ENCODE results near the gene B3GNT5. TPM values are rescaled to one million over a fixed set of nuclear protein-coding genes. Genes with fewer than 3 reads are reported as not detected.

The B3GNT5 gene
- total and polyA plus RNA-seq, 2 donors (not counting 1 experiment from before 2014, with no cell fraction given) = 0.96 to 1.3 TPM

GRCh38 chr3:183267140-183267539, 14.1 kb downstream of the B3GNT5 start:
- Histone ChIP-seq H3K4me3 (replicated peaks in 1 of 4; ENCODE audit: control extremely low read depth in 1 of 4, insufficient read depth in 1 of 4, low read depth in 3 of 4, low read length in 4 of 4) (no peak overlapping the region), H4K20me1 (ENCODE audit: control insufficient read depth, extremely low read depth, insufficient read depth, low read length) (no peaks in the 10 kb centered on the region), H3K9me3 (ENCODE audit: control insufficient read depth, insufficient read depth, low read depth, low read length) (no peaks in the 10 kb centered on the region), H3K9ac (ENCODE audit: insufficient read depth, low read length) (no peak overlapping the region), H3K4me1 (ENCODE audit: control insufficient read depth, extremely low read depth, insufficient read depth, low read length) (no peaks in the 10 kb centered on the region), H3K4me2 (ENCODE audit: extremely low read depth, insufficient read depth, low read length) (no peak overlapping the region), H3K27me3 (ENCODE audit: control insufficient read depth, insufficient read depth, low read length) (no peaks in the 10 kb centered on the region), H3K27ac (ENCODE audit: insufficient read depth, low read length) (no peak overlapping the region), H3K79me2 (ENCODE audit: control insufficient read depth, insufficient read depth, low read length) (no peaks in the 10 kb centered on the region), H3K36me3 (ENCODE audit: control insufficient read depth, insufficient read depth, low read length) (no peaks in the 10 kb centered on the region), H2AFZ (ENCODE audit: low read length) (no peak overlapping the region)
- TF ChIP-seq EZH2 (IDR thresholded peaks at IDR 0.05; ENCODE audit: low read length, missing control alignments) (no peak), CTCF (conservative IDR thresholded peaks at IDR 0.05 in 1 of 2, IDR thresholded peaks at IDR 0.05 in 1 of 2; ENCODE audit: low read depth in 1 of 2, low read length in 2 of 2) (no peak)
- no peak for DNase-seq (ENCODE audit: low read depth in 2 of 2)

- Histone ChIP-seq H3K79me2 (ENCODE audit: control insufficient read depth, insufficient read depth, low read length) (no peaks in the 10 kb centered on the region), H4K20me1 (ENCODE audit: control insufficient read depth, extremely low read depth, insufficient read depth, low read length) (no peaks in the 10 kb centered on the region), H3K9me3 (ENCODE audit: control insufficient read depth, insufficient read depth, low read depth, low read length) (no peaks in the 10 kb centered on the region), H2AFZ (ENCODE audit: low read length) (no peak overlapping the region), H3K27ac (ENCODE audit: insufficient read depth, low read length) (no peak overlapping the region), H3K4me1 (ENCODE audit: control insufficient read depth, extremely low read depth, insufficient read depth, low read length) (no peaks in the 10 kb centered on the region), H3K36me3 (ENCODE audit: control insufficient read depth, insufficient read depth, low read length) (no peaks in the 10 kb centered on the region), H3K27me3 (ENCODE audit: control insufficient read depth, insufficient read depth, low read length) (no peaks in the 10 kb centered on the region), H3K4me2 (ENCODE audit: extremely low read depth, insufficient read depth, low read length) (no peak overlapping the region), H3K4me3 (replicated peaks in 1 of 4; ENCODE audit: control extremely low read depth in 1 of 4, insufficient read depth in 1 of 4, low read depth in 3 of 4, low read length in 4 of 4) (no peak overlapping the region), H3K9ac (ENCODE audit: insufficient read depth, low read length) (no peak overlapping the region)
- no peak for DNase-seq (ENCODE audit: low read depth in 2 of 2)
- TF ChIP-seq CTCF (conservative IDR thresholded peaks at IDR 0.05 in 1 of 2, IDR thresholded peaks at IDR 0.05 in 1 of 2; ENCODE audit: low read depth in 1 of 2, low read length in 2 of 2) (no peak), EZH2 (IDR thresholded peaks at IDR 0.05; ENCODE audit: low read length, missing control alignments) (no peak)
Measured at GRCh38 chr3:183268366-183268765, 15.3 kb downstream of the B3GNT5 start.

GRCh38 chr3:183269345-183269744, 16.3 kb downstream of the B3GNT5 start:
- Histone ChIP-seq H3K79me2 (ENCODE audit: control insufficient read depth, insufficient read depth, low read length) (no peaks in the 10 kb centered on the region), H3K27me3 (ENCODE audit: control insufficient read depth, insufficient read depth, low read length) (no peaks in the 10 kb centered on the region), H3K9me3 (ENCODE audit: control insufficient read depth, insufficient read depth, low read depth, low read length) (no peaks in the 10 kb centered on the region), H2AFZ (ENCODE audit: low read length) (no peak overlapping the region), H3K27ac (ENCODE audit: insufficient read depth, low read length) (no peak overlapping the region), H3K36me3 (ENCODE audit: control insufficient read depth, insufficient read depth, low read length) (no peaks in the 10 kb centered on the region), H3K4me3 (replicated peaks in 1 of 4; ENCODE audit: control extremely low read depth in 1 of 4, insufficient read depth in 1 of 4, low read depth in 3 of 4, low read length in 4 of 4) (no peak overlapping the region), H3K4me1 (ENCODE audit: control insufficient read depth, extremely low read depth, insufficient read depth, low read length) (no peaks in the 10 kb centered on the region), H3K4me2 (ENCODE audit: extremely low read depth, insufficient read depth, low read length) (no peak overlapping the region), H3K9ac (ENCODE audit: insufficient read depth, low read length) (no peak overlapping the region), H4K20me1 (ENCODE audit: control insufficient read depth, extremely low read depth, insufficient read depth, low read length) (no peaks in the 10 kb centered on the region)
- no peak for DNase-seq (ENCODE audit: low read depth in 2 of 2)
- TF ChIP-seq EZH2 (IDR thresholded peaks at IDR 0.05; ENCODE audit: low read length, missing control alignments) (no peak), CTCF (conservative IDR thresholded peaks at IDR 0.05 in 1 of 2, IDR thresholded peaks at IDR 0.05 in 1 of 2; ENCODE audit: low read depth in 1 of 2, low read length in 2 of 2) (no peak)

All from fibroblast of lung (primary cell).